T-helper 1 cell treated with Interleukin-12 subunit alpha and Interleukin-12 subunit beta and Interleukin-4 antibody, amounts not matched to agents 30 μg/mL and 1 μg/mL, for 36 hours (primary cell): ENCODE measurements around the gene BAAT.
"Not testable (repeated sequence)": the region's sequence is repeated elsewhere in the genome, so short reads cannot be mapped to it uniquely, and the experiment has no call there.

ENCODE experiments used
- H3K27ac Mint-ChIP-seq: one replicate; pipeline ENCODE4 v1.8.0; 2021; ENCODE audit warnings: mild to moderate bottlenecking, mixed read lengths
- H3K27me3 Mint-ChIP-seq: one replicate; pipeline ENCODE4 v1.8.0; 2021; ENCODE audit warnings: low read depth, mixed read lengths
- H3K36me3 Mint-ChIP-seq: one replicate; pipeline ENCODE4 v1.8.0; 2021; ENCODE audit warnings: low read depth, mixed read lengths
- H3K4me1 Mint-ChIP-seq: one replicate; pipeline ENCODE4 v1.8.0; 2021; ENCODE audit warnings: low read depth, mixed read lengths
- H3K4me3 Mint-ChIP-seq: one replicate; pipeline ENCODE4 v1.8.0; 2021; ENCODE audit warnings: mild to moderate bottlenecking, moderate library complexity, mixed read lengths
- H3K9me3 Mint-ChIP-seq: one replicate; pipeline ENCODE4 v1.8.0; 2021; ENCODE audit warnings: mixed read lengths

Gene BAAT

GRCh38 chr9:101384873-101385536 is at the start of gene BAAT:
BAAT (minus strand) TSS chr9:101385006; CDS start chr9:101371404, 13,602 bp downstream.
- Mint-ChIP-seq H3K36me3 (peaks cover 21% of the 10 kb centered on the region), H3K9me3 (peaks cover 10% of the 10 kb centered on the region)

GRCh38 chr9:101433229-101433628 is 48.4 kb upstream of the BAAT start:
- no peak overlapping the region for H3K27ac Mint-ChIP-seq
- H3K4me3 Mint-ChIP-seq: no peak overlapping the region
- H3K27me3 Mint-ChIP-seq: peaks cover 5% of the 10 kb centered on the region
- no peaks in the 10 kb centered on the region for H3K9me3 Mint-ChIP-seq
- H3K36me3 Mint-ChIP-seq: no peaks in the 10 kb centered on the region
- H3K4me1 Mint-ChIP-seq: no peaks in the 10 kb centered on the region

More at GRCh38 chr9:101384873-101385536, at the start of gene BAAT:
- H3K27me3 Mint-ChIP-seq, H3K27ac Mint-ChIP-seq, H3K4me3 Mint-ChIP-seq, H3K4me1 Mint-ChIP-seq: not testable (repeated sequence)

DNA sequence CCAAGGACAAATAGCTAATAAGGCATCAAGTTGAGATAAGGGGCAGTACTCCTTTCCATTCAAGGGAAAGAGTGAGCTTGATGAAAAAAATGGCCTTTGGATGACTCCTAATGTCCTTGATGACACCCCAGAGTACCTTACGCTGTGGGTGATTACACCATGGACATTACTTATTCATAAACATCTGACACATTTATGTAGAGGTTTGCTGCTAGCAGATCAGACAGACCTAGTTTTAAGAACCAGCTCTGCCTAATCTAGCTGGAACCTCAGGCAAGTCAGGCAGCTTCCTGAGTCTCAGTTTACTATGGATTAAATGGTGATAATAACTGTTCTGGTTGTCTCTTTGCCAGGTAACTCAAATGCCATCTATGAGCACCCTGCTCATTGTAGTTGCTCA is 47.9 kb upstream of the BAAT start:
- Mint-ChIP-seq H3K36me3 (no peaks in the 10 kb centered on the region), H3K4me3 (no peak overlapping the region)

GRCh38 chr9:101432171-101432570 is 47.4 kb upstream of the BAAT start:
- H3K4me1 Mint-ChIP-seq: no peaks in the 10 kb centered on the region
- no peak overlapping the region for H3K27ac Mint-ChIP-seq
- H3K4me3 Mint-ChIP-seq: no peak overlapping the region
- H3K27me3 Mint-ChIP-seq: peaks cover 5% of the 10 kb centered on the region
- no peaks in the 10 kb centered on the region for H3K36me3 Mint-ChIP-seq
- no peaks in the 10 kb centered on the region for H3K9me3 Mint-ChIP-seq

More for the DNA sequence above, 47.9 kb upstream of the BAAT start:
- H3K27ac Mint-ChIP-seq: no peak overlapping the region
- H3K27me3 Mint-ChIP-seq: peaks cover 5% of the 10 kb centered on the region
- no peaks in the 10 kb centered on the region for H3K4me1 Mint-ChIP-seq
- H3K9me3 Mint-ChIP-seq: no peaks in the 10 kb centered on the region

DNA sequence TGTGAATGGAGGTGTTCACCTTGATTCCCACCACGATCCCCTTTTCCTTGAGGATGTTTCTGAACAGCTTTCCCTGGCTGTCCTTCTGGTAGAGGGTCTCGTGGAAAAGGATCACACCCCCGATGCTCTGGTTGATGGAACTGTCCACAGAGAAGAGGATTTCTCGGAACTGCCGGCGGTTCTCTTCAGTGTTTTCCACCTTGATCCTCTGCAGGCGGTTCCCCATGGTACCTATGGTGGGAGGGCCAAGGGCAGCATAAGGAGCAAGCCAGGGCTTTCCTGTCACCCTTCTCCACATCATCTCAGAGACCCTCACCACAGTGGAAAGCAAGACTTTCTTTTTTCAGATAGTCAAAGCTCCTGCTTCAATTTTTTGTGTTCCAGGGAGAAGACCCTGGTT is 44.9 kb upstream of the BAAT start:
- Mint-ChIP-seq H3K4me1 (no peaks in the 10 kb centered on the region), H3K4me3 (no peak overlapping the region), H3K36me3 (no peaks in the 10 kb centered on the region), H3K9me3 (no peaks in the 10 kb centered on the region), H3K27me3 (no peaks in the 10 kb centered on the region), H3K27ac (no peak overlapping the region)

DNA sequence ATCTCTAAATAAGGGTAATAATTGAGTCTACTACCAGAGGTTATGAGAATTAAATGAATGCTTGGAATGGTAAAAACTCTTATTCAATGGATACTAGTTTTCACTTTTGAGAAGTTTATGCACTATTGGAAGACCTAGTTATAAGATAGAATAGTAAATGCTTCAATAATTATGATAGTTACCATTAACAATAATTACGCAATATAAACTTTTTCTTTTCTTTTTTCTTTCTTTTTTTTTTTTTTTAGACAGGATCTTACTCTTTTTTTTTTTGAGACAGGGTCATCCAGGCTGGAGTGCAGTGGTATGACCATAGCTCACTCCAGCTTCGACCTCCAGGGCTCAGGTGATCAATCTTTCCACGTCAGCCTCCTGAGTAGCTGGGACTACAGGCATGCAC is 44.1 kb upstream of the BAAT start:
- Mint-ChIP-seq H3K4me3 (no peak overlapping the region), H3K9me3 (peaks cover 4% of the 10 kb centered on the region), H3K36me3 (no peaks in the 10 kb centered on the region), H3K27ac (no peak overlapping the region), H3K4me1 (no peaks in the 10 kb centered on the region), H3K27me3 (no peaks in the 10 kb centered on the region)

DNA sequence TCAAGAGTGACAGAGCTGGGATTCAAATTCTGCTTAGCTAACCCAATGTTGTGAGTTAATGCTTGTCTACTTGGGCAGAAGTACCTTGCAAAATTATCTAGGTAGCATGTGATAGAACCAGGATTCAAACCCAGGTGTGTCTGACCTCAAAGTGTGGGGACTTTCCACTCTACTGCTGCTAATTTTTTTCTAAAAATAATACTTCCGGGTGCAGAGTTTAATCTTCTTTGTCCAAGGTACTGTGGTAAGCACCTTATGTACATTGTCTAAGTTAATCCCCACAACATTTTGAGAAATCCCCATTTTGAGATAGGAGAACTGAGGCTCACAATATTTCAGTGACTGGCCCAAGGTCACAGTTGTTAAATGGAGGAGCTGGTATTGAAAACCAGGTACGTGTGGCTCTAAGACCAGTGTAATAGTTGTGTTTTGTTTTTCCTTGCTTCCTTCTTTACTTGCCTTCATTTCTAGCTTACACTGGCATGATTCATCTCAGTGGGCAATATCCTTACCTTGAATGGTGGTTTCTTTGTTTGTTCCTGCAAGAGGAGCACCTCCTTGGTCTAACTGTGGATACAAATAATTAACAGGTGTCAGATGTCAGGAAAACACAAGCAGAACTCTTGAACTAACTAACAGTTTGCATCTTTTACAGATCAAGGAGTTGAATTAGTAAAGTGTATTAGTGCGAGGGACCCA is 43.3 kb upstream of the BAAT start:
- Mint-ChIP-seq H3K4me3 (no peak overlapping the region), H3K27me3 (no peaks in the 10 kb centered on the region), H3K27ac (no peak overlapping the region), H3K9me3 (peaks cover 8% of the 10 kb centered on the region), H3K36me3 (no peaks in the 10 kb centered on the region), H3K4me1 (no peaks in the 10 kb centered on the region)

- Mint-ChIP-seq H3K9me3 (peaks cover 8% of the 10 kb centered on the region), H3K36me3 (no peaks in the 10 kb centered on the region), H3K4me1 (no peaks in the 10 kb centered on the region), H3K27me3 (no peaks in the 10 kb centered on the region), H3K27ac (no peak overlapping the region), H3K4me3 (no peak overlapping the region)
These were observed 42.6 kb upstream of the BAAT start for GRCh38 chr9:101427358-101427757.

- Mint-ChIP-seq H3K9me3 (peaks cover 25% of the 10 kb centered on the region), H3K4me3 (no peak overlapping the region), H3K4me1 (no peaks in the 10 kb centered on the region), H3K27me3 (no peaks in the 10 kb centered on the region), H3K27ac (no peak overlapping the region), H3K36me3 (no peaks in the 10 kb centered on the region)
These were observed 36.9 kb upstream of the BAAT start for GRCh38 chr9:101421653-101422065.

DNA sequence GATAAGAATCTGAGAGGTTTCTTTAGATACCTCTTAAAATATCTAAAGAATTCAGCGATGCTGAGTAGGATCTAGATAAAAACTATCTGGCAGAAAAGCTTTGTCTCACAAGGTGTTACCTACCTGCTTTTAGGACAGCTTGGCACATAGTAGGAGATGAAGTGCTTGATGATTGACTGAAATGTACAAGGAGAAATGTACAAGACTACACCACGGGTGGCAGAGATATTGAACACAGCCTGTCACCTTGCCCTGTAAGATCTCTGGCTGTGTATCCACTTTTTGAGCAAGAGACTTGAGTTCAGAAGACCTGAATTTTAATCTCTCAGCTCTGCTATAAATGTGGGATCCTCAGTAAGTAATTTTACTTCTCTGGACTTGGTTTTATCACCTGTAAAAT is 35.1 kb upstream of the BAAT start:
- Mint-ChIP-seq H3K27ac (no peak overlapping the region), H3K27me3 (no peaks in the 10 kb centered on the region), H3K36me3 (no peaks in the 10 kb centered on the region), H3K4me1 (no peaks in the 10 kb centered on the region), H3K4me3 (no peak overlapping the region), H3K9me3 (peaks cover 33% of the 10 kb centered on the region)

DNA sequence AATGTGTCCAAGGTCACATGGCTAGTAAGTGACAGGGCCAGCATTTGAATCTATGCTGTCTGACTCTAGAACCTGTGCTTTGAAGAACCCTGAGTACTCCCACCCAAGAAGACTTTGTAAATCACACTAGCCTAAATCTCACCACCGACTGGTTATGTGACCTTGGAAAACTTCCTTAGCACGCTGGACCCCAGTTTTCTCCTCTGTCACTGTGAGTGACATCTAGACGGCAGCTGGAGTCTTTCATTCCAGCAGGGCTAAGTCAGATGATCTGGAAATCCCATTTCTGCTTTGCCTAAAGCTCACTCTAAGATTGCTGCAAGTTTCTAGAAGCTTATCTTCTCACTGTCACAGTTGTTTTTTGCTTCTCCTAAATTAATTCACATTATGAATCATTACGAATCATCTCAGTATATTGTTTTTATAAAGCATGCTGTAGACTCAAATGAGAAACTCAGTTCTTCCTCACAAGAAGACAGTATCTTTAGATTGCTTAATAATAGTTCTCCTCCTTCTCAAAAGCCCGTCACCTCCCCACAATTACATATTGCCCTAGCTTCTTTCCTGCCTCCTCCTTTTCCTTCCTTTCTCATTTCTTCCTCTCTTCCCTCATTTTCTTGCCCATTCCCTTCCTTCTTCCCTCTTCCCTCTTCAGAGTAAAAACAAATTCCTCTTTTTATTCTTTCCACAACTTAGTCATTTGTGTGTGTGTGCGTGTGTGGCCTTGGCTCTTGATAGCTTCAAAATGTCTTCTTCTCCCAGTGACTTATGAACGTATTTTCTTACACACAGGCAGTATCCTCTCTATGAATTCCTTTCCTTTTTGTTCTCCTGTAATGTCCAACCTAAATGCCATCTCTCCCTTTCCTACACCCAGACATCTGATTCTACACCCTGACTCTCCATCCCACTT is 34.0 kb upstream of the BAAT start:
- H3K36me3 Mint-ChIP-seq: peaks cover 4% of the 10 kb centered on the region
- no peak overlapping the region for H3K4me3 Mint-ChIP-seq
- H3K4me1 Mint-ChIP-seq: no peaks in the 10 kb centered on the region
- H3K27me3 Mint-ChIP-seq: no peaks in the 10 kb centered on the region
- H3K9me3 Mint-ChIP-seq: peaks cover 38% of the 10 kb centered on the region
- no peak overlapping the region for H3K27ac Mint-ChIP-seq

DNA sequence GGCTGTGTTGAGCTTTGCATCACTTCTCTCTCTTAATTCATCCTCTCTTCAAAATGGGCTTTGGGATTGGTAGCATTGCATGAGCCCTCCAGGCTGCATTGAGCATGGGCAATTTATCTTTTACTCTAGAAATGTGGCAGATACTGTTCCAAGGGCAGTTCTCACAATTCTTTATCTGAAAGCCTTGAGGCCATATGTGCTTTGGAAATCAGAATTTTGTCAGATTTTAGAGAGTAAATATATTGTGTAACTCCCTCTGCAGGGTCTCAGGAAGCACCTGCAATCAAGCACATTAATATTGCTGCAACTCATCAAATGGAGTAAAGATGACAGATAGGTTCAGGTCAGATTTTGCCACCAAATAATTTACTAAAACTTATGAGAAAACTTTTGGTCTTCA is 33.2 kb upstream of the BAAT start:
- Mint-ChIP-seq H3K27ac (no peak overlapping the region), H3K36me3 (peaks cover 10% of the 10 kb centered on the region), H3K4me3 (no peak overlapping the region), H3K4me1 (no peaks in the 10 kb centered on the region), H3K27me3 (no peaks in the 10 kb centered on the region), H3K9me3 (peaks cover 41% of the 10 kb centered on the region)

DNA sequence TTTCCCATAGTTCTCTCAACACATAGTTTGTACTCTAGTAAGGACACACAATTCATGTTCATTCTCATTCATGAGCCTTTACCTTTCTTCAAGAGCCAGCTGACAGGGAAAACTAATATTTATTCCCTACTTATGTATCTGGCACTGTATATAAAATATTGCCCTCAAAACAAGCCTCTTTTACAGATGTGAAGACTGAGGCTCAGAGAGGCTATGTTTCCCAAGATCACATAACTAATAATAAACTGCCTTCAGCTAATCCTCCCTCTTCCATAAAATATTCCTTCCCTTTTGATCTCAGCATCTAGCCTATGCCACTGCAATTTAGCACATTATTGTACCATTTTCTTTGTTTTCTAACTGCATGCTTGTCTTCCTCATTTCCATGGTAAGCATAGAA is 32.6 kb upstream of the BAAT start:
- Mint-ChIP-seq H3K27ac (no peak overlapping the region), H3K4me3 (no peak overlapping the region), H3K9me3 (peaks cover 47% of the 10 kb centered on the region), H3K4me1 (no peaks in the 10 kb centered on the region), H3K27me3 (no peaks in the 10 kb centered on the region), H3K36me3 (peaks cover 10% of the 10 kb centered on the region)

DNA sequence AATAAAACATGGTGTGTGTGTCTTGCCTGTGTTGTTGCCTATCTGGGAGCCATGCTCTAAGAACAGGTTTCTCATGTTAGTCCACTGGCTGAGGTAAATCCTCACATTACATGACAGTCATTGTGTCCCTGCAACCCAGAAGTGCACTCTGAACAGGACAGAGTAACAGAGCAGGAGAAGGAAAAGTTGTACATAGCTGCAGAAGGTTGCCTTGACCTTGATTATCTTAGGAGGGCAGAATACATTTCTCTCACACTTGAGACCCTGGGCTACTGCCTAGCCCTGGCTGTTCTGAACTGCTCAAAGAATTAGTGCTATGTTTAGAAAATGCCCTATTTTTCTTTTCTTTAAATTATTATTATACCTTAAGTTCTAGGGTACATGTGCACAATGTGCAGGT is 30.8 kb upstream of the BAAT start:
- Mint-ChIP-seq H3K36me3 (peaks cover 16% of the 10 kb centered on the region), H3K27me3 (no peaks in the 10 kb centered on the region), H3K4me3 (no peak overlapping the region), H3K4me1 (no peaks in the 10 kb centered on the region), H3K9me3 (peaks cover 59% of the 10 kb centered on the region), H3K27ac (no peak overlapping the region)

GRCh38 chr9:101414839-101415238 is 30.0 kb upstream of the BAAT start:
- Mint-ChIP-seq H3K36me3 (peaks cover 16% of the 10 kb centered on the region), H3K4me1 (no peaks in the 10 kb centered on the region), H3K4me3 (no peak overlapping the region), H3K9me3 (peaks cover 65% of the 10 kb centered on the region), H3K27ac (no peak overlapping the region), H3K27me3 (no peaks in the 10 kb centered on the region)
